K562 (cell line): ENCODE data around the gene DNAI1. TPM values are rescaled to one million over a fixed set of nuclear protein-coding genes. Genes with fewer than 3 reads are reported as not detected.

Source experiments
- BCL6 ChIP-seq: fragments of 250-450 bp; sonication (Bioruptor Pico); IDR thresholded peaks from 2 replicates; pipeline ENCODE4 v1.4.0; 2020
- BRF1 ChIP-seq: IDR thresholded peaks from 3 replicates; pipeline ENCODE4 v1.6.1; 2011; ENCODE audit warnings: borderline replicate concordance, mild to moderate bottlenecking; ENCODE audit not compliant: insufficient read length; ENCODE audit errors: extremely low read depth
- E2F1 ChIP-seq: sonication (generic); formaldehyde crosslinking; IDR thresholded peaks from 2 replicates; pipeline ENCODE4 v1.8.1; 2023; ENCODE audit warnings: mild to moderate bottlenecking, missing genetic modification reagents, moderate library complexity
- EZH2 ChIP-seq: IDR thresholded peaks from 2 replicates; pipeline ENCODE4 v1.6.1; 2012; ENCODE audit warnings: low read depth, mild to moderate bottlenecking, inconsistent platforms, low read length, borderline replicate concordance
- FIP1L1 ChIP-seq: fragments of 200-400 bp; formaldehyde crosslinking; IDR thresholded peaks from 2 replicates; pipeline ENCODE4 v1.6.1; 2018; ENCODE audit warnings: mild to moderate bottlenecking, low read depth, low read length; ENCODE audit not compliant: poor library complexity, severe bottlenecking
- LCOR ChIP-seq: sonication (generic); formaldehyde crosslinking; IDR thresholded peaks from 2 replicates; pipeline ENCODE4 v1.8.0; 2022; ENCODE audit warnings: mild to moderate bottlenecking, missing genetic modification reagents
- OTX1 ChIP-seq: fragments of 450-650 bp; formaldehyde crosslinking; IDR thresholded peaks from 2 replicates; pipeline ENCODE4 v1.4.0; 2022; ENCODE audit warnings: mild to moderate bottlenecking
- POLR2B ChIP-seq: fragments of 450-650 bp; IDR thresholded peaks from 2 replicates; pipeline ENCODE4 v1.6.1; 2018; ENCODE audit warnings: low read depth; ENCODE audit not compliant: partially characterized antibody
- PRMT5 ChIP-seq: sonication (generic); formaldehyde crosslinking; IDR thresholded peaks from 2 replicates; pipeline ENCODE4 v1.5.0; 2020; ENCODE audit warnings: missing genetic modification reagents
- PRPF4 ChIP-seq: fragments of 200-400 bp; formaldehyde crosslinking; IDR thresholded peaks from one replicate; pipeline ENCODE4 v1.6.1; 2017; ENCODE audit warnings: low read length, low read depth, mild to moderate bottlenecking; ENCODE audit not compliant: insufficient read depth, poor library complexity, severe bottlenecking
- SIN3B ChIP-seq: fragments of 450-650 bp; IDR thresholded peaks from 2 replicates; pipeline ENCODE4 v1.6.1; 2017; ENCODE audit warnings: low read depth, mild to moderate bottlenecking, moderate library complexity
- TRIM24 ChIP-seq, 2 experiments: fragments of 450-650 bp; IDR thresholded peaks; 2 replicates each; pipeline ENCODE4 v1.6.1; 2016
- TRIM28 ChIP-seq: fragments of 450-650 bp; IDR thresholded peaks from 2 replicates; pipeline ENCODE4 v1.6.1; 2017
- XRCC3 ChIP-seq: fragments of 450-650 bp; IDR thresholded peaks from 2 replicates; pipeline ENCODE4 v1.6.1; 2017; ENCODE audit warnings: mild to moderate bottlenecking, moderate library complexity
- ZNF444 ChIP-seq: fragments of 250-450 bp; sonication (Bioruptor Pico); IDR thresholded peaks from 2 replicates; pipeline ENCODE4 v1.4.0; 2020; ENCODE audit warnings: mild to moderate bottlenecking, moderate library complexity
- ZNF780A ChIP-seq: fragments of 250-450 bp; sonication (Bioruptor Pico); IDR thresholded peaks from 2 replicates; pipeline ENCODE4 v1.5.0; 2021; ENCODE audit warnings: mild to moderate bottlenecking
- polyA plus RNA-seq, 8 experiments: library from polyadenylated mRNA; depleted of rRNA in 4 of 8; stranded (reverse) in 5 of 8; unstranded in 3 of 8; fragments of >200 nt; fragmentation: Nextera tagmentation in 2 of 8; fragmentation: Illumina TruSeq in 1 of 8; extraction: Ambion mirVana in 2 of 8; extraction: Trizol in 1 of 8; gene quantifications; 2 replicates each; pipeline versions ENCODE4 v1.2.1 to v1.2.3, GENCODE V29; 2011 to 2014; ENCODE audit warnings: inconsistent platforms in 1 of 8, missing spikeins in 1 of 8
- total RNA-seq, 7 experiments: library from RNA; depleted of rRNA in 6 of 7; stranded (reverse); fragments of >200 nt in 6 of 7; fragmentation: Illumina TruSeq in 2 of 7; extraction: Trizol in 2 of 7; gene quantifications; 2 replicates each; pipeline versions ENCODE4 v1.2.1 to v1.2.3, GENCODE V29; 2011 to 2021; ENCODE audit warnings: low replicate concordance in 1 of 7
- TF ChIP-seq, protein P1 (sequence below): fragments of 250-450 bp; sonication (Bioruptor Pico); IDR thresholded peaks from 2 replicates; pipeline ENCODE4 v1.5.0; 2021
- TF ChIP-seq, protein P2 (sequence below): fragments of 450-650 bp; IDR thresholded peaks from 2 replicates; pipeline ENCODE4 v1.6.1; 2017; ENCODE audit warnings: mild to moderate bottlenecking, moderate library complexity
- TF ChIP-seq, protein P3 (sequence below): fragments of 200-800 bp; sonication (Bioruptor generic); IDR thresholded peaks from 2 replicates; pipeline ENCODE4 v1.6.1; 2016; ENCODE audit warnings: missing genetic modification characterization, missing compliant biosample characterization

DNAI1 gene
- total and polyA plus RNA-seq, 9 of the 15 experiments (the other 6 are each of a cell fraction or from before 2014, with no cell fraction given), result 0.01 to 0.17 (median 0.04) TPM; not detected in 6

DNA sequence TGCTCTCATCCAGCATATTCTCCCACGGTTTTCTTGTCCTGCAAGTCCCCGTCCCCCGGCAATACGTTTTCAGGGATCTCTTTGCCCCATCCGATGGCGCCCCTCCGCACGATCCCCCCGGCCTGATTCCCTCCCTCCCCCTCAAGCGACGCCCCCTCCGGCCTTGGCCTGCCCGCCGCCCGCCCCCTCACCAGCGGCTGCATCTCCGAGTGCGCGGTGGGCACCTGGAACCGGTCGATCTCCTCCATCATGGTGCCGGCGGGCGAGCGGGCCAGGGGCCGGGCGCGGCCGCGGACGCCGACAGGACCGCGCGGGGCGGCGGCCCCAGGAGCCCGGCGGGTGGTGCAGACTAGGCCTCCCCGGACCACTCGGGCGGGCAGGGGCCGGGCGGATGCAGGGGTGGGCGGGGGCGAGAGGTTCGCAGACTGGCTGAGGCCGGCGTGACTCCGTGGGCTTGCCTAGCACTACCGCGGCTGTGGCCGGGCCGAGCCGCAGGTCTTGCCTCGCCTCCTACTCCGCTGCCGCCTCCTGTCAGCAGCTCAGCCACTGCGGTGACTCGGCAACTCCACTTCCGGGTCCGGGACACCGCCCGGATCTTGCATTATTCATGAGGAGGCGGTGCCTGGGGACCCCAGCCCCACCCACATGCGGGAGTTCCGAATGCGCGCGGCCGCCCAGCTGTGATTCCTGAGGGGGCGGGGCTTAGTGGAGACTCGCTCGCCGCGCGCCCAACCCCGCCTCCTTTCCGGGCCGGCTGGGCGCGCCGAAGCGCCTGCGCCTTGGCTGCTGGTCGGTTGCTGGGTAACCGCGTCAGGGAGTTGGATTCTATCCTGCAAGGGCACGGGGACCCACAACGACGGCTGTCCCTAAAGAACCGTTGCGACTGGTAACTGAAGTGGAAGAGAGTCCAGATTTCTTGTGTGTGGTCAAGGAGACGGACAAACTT, at the start of gene DNAI1, which contains the start of gene FAM219A (continued):
- no peak for TF ChIP-seq E2F1 (CRISPR knock-in tag)
- TF ChIP-seq TRIM28, result no peak
- no peak for TF ChIP-seq XRCC3
- TF ChIP-seq, protein P1, sequence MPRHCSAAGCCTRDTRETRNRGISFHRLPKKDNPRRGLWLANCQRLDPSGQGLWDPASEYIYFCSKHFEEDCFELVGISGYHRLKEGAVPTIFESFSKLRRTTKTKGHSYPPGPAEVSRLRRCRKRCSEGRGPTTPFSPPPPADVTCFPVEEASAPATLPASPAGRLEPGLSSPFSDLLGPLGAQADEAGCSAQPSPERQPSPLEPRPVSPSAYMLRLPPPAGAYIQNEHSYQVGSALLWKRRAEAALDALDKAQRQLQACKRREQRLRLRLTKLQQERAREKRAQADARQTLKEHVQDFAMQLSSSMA, result no peak
- no peak for TF ChIP-seq SIN3B
- no peak for TF ChIP-seq TRIM24 (IDR thresholded peaks at IDR 0.05)
- TF ChIP-seq OTX1 (CRISPR knock-in tag), result no peak
- TF ChIP-seq PRMT5, result no peak
- no peak for TF ChIP-seq ZNF780A (CRISPR knock-in tag)
- TF ChIP-seq LCOR (CRISPR knock-in tag), result no peak
- TF ChIP-seq, protein P2, sequence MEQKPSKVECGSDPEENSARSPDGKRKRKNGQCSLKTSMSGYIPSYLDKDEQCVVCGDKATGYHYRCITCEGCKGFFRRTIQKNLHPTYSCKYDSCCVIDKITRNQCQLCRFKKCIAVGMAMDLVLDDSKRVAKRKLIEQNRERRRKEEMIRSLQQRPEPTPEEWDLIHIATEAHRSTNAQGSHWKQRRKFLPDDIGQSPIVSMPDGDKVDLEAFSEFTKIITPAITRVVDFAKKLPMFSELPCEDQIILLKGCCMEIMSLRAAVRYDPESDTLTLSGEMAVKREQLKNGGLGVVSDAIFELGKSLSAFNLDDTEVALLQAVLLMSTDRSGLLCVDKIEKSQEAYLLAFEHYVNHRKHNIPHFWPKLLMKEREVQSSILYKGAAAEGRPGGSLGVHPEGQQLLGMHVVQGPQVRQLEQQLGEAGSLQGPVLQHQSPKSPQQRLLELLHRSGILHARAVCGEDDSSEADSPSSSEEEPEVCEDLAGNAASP, result no peak
- TF ChIP-seq BRF1, result no peak
- no peak for TF ChIP-seq ZNF444 (CRISPR knock-in tag)
- TF ChIP-seq, protein P3, sequence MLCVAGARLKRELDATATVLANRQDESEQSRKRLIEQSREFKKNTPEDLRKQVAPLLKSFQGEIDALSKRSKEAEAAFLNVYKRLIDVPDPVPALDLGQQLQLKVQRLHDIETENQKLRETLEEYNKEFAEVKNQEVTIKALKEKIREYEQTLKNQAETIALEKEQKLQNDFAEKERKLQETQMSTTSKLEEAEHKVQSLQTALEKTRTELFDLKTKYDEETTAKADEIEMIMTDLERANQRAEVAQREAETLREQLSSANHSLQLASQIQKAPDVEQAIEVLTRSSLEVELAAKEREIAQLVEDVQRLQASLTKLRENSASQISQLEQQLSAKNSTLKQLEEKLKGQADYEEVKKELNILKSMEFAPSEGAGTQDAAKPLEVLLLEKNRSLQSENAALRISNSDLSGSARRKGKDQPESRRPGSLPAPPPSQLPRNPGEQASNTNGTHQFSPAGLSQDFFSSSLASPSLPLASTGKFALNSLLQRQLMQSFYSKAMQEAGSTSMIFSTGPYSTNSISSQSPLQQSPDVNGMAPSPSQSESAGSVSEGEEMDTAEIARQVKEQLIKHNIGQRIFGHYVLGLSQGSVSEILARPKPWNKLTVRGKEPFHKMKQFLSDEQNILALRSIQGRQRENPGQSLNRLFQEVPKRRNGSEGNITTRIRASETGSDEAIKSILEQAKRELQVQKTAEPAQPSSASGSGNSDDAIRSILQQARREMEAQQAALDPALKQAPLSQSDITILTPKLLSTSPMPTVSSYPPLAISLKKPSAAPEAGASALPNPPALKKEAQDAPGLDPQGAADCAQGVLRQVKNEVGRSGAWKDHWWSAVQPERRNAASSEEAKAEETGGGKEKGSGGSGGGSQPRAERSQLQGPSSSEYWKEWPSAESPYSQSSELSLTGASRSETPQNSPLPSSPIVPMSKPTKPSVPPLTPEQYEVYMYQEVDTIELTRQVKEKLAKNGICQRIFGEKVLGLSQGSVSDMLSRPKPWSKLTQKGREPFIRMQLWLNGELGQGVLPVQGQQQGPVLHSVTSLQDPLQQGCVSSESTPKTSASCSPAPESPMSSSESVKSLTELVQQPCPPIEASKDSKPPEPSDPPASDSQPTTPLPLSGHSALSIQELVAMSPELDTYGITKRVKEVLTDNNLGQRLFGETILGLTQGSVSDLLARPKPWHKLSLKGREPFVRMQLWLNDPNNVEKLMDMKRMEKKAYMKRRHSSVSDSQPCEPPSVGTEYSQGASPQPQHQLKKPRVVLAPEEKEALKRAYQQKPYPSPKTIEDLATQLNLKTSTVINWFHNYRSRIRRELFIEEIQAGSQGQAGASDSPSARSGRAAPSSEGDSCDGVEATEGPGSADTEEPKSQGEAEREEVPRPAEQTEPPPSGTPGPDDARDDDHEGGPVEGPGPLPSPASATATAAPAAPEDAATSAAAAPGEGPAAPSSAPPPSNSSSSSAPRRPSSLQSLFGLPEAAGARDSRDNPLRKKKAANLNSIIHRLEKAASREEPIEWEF (CRISPR knock-in tag), result no peak
- TF ChIP-seq FIP1L1, result no peak
- TF ChIP-seq POLR2B, result no peak
- no peak for TF ChIP-seq BCL6 (CRISPR knock-in tag)
- TF ChIP-seq PRPF4, result no peak
- TF ChIP-seq EZH2, result no peak
